ENCODE measurements around the gene PRM1.

- TF ChIP-seq EZH2 (IDR thresholded peaks at IDR 0.05; ENCODE audit: low read depth) (no peak), CTCF (conservative IDR thresholded peaks at IDR 0.05) (no peak)
These were observed 39.5 kb downstream of the PRM1 start for GRCh38 chr16:11241480-11242204.

Data from PC-9 (cell line).